K562 (cell line): Measurements from ENCODE around the gene SNCB.

Experiments used
- GATA2 ChIP-seq: sonication (generic); formaldehyde crosslinking; IDR thresholded peaks from 2 replicates; pipeline ENCODE4 v1.4.0; 2020; ENCODE audit warnings: mild to moderate bottlenecking, missing genetic modification reagents
- JUND ChIP-seq, 2 experiments: IDR thresholded peaks; 2 replicates in 1 of 2; 3 replicates in 1 of 2; pipeline ENCODE4 v1.6.1; 2011; ENCODE audit warnings: borderline replicate concordance in 2 of 2, low read depth in 2 of 2, low read length in 2 of 2, improper control_type of control experiment in 1 of 2, missing biosample characterization in 1 of 2, missing genetic modification characterization in 1 of 2, missing genetic modification reagents in 1 of 2
- NFYB ChIP-seq: IDR thresholded peaks from 2 replicates; pipeline ENCODE4 v1.6.1; 2011; ENCODE audit warnings: mild to moderate bottlenecking, moderate library complexity; ENCODE audit not compliant: insufficient read length; ENCODE audit errors: extremely low read depth
- RNF2 ChIP-seq: sonication (generic); IDR thresholded peaks from 2 replicates; pipeline ENCODE4 v1.6.1; 2016
- YY1 ChIP-seq, 3 experiments: IDR thresholded peaks; 2 replicates each; pipeline ENCODE4 v1.6.1; 2011; ENCODE audit warnings: low read length in 2 of 3, mild to moderate bottlenecking in 2 of 3, moderate library complexity in 2 of 3, borderline replicate concordance in 1 of 3, control low read depth in 1 of 3, low read depth in 1 of 3; ENCODE audit not compliant: insufficient read depth in 3 of 3, insufficient replicate concordance in 2 of 3, control insufficient read depth in 1 of 3, insufficient read length in 1 of 3; ENCODE audit errors: extremely low read depth in 1 of 3
- ZBTB7A ChIP-seq: IDR thresholded peaks from 2 replicates; pipeline ENCODE4 v1.6.1; 2011; ENCODE audit warnings: low read depth, mild to moderate bottlenecking, low read length, moderate library complexity, borderline replicate concordance; ENCODE audit not compliant: control insufficient read depth
- TF ChIP-seq, protein P1 (sequence below): fragments of 250-450 bp; sonication (Bioruptor Pico); IDR thresholded peaks from 2 replicates; pipeline ENCODE4 v1.8.0; 2021; ENCODE audit warnings: moderate library complexity, mild to moderate bottlenecking, inconsistent platforms
- TF ChIP-seq, protein P2 (sequence below): sonication (generic); formaldehyde crosslinking; IDR thresholded peaks from 2 replicates; pipeline ENCODE4 v1.4.0; 2020; ENCODE audit warnings: mild to moderate bottlenecking, missing genetic modification reagents
- TF ChIP-seq, protein P3 (sequence below): sonication (generic); formaldehyde crosslinking; IDR thresholded peaks from 2 replicates; pipeline ENCODE4 v1.8.0; 2023; ENCODE audit warnings: mild to moderate bottlenecking, missing genetic modification reagents
- TF ChIP-seq, protein P4 (sequence below), 3 experiments: IDR thresholded peaks in 2 of 3; conservative IDR thresholded peaks in 1 of 3; 2 replicates each; pipeline ENCODE4 v1.5.1; 2011 to 2012; ENCODE audit warnings: low read length in 3 of 3, mild to moderate bottlenecking in 3 of 3, control low read depth in 2 of 3, improper control_type of control experiment in 1 of 3, inconsistent platforms in 1 of 3, low read depth in 1 of 3, mixed read lengths in 1 of 3, moderate library complexity in 1 of 3; ENCODE audit not compliant: insufficient read depth in 2 of 3
- TF ChIP-seq, protein P5 (sequence below): fragments of 150-350 bp; conservative IDR thresholded peaks from 2 replicates; pipeline ENCODE4 v1.6.1; 2014; ENCODE audit warnings: low read length

DNA sequence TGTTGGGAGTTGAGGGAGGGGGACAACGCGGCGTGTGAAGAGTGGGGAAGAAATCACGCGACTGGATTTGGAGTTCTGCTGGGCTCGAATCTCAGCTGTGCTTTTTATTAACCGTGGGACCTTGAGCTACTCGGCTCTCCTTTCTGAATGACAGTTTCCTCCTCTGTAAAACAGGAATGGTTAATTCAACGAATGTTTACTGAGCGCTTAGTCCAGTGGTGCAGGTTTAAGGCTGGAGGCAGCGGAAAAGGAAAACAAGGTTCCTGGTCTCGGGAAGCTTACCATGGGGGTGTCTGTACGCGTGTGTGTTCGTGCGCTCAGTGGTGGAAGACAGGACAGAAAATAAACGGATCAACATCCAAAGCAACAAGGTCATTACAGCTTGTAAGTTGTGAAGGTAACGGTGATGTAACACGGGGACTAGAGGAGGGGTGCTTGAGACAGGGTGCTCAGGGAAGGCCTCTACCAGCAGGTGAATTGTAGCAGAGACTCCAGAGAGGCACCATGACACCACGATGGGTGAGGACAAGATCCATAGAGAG lies 418 bp upstream of the SNCB start:
- TF ChIP-seq, protein P1, sequence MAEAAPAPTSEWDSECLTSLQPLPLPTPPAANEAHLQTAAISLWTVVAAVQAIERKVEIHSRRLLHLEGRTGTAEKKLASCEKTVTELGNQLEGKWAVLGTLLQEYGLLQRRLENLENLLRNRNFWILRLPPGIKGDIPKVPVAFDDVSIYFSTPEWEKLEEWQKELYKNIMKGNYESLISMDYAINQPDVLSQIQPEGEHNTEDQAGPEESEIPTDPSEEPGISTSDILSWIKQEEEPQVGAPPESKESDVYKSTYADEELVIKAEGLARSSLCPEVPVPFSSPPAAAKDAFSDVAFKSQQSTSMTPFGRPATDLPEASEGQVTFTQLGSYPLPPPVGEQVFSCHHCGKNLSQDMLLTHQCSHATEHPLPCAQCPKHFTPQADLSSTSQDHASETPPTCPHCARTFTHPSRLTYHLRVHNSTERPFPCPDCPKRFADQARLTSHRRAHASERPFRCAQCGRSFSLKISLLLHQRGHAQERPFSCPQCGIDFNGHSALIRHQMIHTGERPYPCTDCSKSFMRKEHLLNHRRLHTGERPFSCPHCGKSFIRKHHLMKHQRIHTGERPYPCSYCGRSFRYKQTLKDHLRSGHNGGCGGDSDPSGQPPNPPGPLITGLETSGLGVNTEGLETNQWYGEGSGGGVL (CRISPR knock-in tag) = no peak
- TF ChIP-seq JUND (IDR thresholded peaks at IDR 0.05; ENCODE audit: borderline replicate concordance, low read depth, low read length) (no peak), JUND (tag; IDR thresholded peaks at IDR 0.05; ENCODE audit: borderline replicate concordance, low read depth, low read length) (no peak), YY1 (IDR thresholded peaks at IDR 0.05; ENCODE audit: borderline replicate concordance in 1 of 3, control insufficient read depth in 1 of 3, extremely low read depth in 1 of 3, insufficient read depth in 3 of 3, insufficient read length in 1 of 3, insufficient replicate concordance in 2 of 3, low read depth in 1 of 3, low read length in 2 of 3) (no peak), GATA2 (no peak), NFYB (no peak), RNF2 (no peak), ZBTB7A (no peak)
- TF ChIP-seq, protein P2, sequence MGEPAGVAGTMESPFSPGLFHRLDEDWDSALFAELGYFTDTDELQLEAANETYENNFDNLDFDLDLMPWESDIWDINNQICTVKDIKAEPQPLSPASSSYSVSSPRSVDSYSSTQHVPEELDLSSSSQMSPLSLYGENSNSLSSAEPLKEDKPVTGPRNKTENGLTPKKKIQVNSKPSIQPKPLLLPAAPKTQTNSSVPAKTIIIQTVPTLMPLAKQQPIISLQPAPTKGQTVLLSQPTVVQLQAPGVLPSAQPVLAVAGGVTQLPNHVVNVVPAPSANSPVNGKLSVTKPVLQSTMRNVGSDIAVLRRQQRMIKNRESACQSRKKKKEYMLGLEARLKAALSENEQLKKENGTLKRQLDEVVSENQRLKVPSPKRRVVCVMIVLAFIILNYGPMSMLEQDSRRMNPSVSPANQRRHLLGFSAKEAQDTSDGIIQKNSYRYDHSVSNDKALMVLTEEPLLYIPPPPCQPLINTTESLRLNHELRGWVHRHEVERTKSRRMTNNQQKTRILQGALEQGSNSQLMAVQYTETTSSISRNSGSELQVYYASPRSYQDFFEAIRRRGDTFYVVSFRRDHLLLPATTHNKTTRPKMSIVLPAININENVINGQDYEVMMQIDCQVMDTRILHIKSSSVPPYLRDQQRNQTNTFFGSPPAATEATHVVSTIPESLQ (CRISPR knock-in tag) = no peak
- TF ChIP-seq, protein P3, sequence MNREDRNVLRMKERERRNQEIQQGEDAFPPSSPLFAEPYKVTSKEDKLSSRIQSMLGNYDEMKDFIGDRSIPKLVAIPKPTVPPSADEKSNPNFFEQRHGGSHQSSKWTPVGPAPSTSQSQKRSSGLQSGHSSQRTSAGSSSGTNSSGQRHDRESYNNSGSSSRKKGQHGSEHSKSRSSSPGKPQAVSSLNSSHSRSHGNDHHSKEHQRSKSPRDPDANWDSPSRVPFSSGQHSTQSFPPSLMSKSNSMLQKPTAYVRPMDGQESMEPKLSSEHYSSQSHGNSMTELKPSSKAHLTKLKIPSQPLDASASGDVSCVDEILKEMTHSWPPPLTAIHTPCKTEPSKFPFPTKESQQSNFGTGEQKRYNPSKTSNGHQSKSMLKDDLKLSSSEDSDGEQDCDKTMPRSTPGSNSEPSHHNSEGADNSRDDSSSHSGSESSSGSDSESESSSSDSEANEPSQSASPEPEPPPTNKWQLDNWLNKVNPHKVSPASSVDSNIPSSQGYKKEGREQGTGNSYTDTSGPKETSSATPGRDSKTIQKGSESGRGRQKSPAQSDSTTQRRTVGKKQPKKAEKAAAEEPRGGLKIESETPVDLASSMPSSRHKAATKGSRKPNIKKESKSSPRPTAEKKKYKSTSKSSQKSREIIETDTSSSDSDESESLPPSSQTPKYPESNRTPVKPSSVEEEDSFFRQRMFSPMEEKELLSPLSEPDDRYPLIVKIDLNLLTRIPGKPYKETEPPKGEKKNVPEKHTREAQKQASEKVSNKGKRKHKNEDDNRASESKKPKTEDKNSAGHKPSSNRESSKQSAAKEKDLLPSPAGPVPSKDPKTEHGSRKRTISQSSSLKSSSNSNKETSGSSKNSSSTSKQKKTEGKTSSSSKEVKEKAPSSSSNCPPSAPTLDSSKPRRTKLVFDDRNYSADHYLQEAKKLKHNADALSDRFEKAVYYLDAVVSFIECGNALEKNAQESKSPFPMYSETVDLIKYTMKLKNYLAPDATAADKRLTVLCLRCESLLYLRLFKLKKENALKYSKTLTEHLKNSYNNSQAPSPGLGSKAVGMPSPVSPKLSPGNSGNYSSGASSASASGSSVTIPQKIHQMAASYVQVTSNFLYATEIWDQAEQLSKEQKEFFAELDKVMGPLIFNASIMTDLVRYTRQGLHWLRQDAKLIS (CRISPR knock-in tag) = no peak
- TF ChIP-seq, protein P4, sequence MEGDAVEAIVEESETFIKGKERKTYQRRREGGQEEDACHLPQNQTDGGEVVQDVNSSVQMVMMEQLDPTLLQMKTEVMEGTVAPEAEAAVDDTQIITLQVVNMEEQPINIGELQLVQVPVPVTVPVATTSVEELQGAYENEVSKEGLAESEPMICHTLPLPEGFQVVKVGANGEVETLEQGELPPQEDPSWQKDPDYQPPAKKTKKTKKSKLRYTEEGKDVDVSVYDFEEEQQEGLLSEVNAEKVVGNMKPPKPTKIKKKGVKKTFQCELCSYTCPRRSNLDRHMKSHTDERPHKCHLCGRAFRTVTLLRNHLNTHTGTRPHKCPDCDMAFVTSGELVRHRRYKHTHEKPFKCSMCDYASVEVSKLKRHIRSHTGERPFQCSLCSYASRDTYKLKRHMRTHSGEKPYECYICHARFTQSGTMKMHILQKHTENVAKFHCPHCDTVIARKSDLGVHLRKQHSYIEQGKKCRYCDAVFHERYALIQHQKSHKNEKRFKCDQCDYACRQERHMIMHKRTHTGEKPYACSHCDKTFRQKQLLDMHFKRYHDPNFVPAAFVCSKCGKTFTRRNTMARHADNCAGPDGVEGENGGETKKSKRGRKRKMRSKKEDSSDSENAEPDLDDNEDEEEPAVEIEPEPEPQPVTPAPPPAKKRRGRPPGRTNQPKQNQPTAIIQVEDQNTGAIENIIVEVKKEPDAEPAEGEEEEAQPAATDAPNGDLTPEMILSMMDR (IDR thresholded peaks at IDR 0.05 in 2 of 3, conservative IDR thresholded peaks at IDR 0.05 in 1 of 3; ENCODE audit: insufficient read depth in 2 of 3, low read depth in 1 of 3, low read length in 3 of 3) = no peak
- TF ChIP-seq, protein P5, sequence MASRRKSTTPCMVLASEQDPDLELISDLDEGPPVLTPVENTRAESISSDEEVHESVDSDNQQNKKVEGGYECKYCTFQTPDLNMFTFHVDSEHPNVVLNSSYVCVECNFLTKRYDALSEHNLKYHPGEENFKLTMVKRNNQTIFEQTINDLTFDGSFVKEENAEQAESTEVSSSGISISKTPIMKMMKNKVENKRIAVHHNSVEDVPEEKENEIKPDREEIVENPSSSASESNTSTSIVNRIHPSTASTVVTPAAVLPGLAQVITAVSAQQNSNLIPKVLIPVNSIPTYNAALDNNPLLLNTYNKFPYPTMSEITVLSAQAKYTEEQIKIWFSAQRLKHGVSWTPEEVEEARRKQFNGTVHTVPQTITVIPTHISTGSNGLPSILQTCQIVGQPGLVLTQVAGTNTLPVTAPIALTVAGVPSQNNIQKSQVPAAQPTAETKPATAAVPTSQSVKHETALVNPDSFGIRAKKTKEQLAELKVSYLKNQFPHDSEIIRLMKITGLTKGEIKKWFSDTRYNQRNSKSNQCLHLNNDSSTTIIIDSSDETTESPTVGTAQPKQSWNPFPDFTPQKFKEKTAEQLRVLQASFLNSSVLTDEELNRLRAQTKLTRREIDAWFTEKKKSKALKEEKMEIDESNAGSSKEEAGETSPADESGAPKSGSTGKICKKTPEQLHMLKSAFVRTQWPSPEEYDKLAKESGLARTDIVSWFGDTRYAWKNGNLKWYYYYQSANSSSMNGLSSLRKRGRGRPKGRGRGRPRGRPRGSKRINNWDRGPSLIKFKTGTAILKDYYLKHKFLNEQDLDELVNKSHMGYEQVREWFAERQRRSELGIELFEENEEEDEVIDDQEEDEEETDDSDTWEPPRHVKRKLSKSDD = no peak
